Activated CD4-positive, alpha-beta T cell treated with anti-CD3 and anti-CD28 coated beads for 48 hours (primary cell): ENCODE results near the gene FBH1.
"Not testable (repeated sequence)": the region's sequence is repeated elsewhere in the genome, so short reads cannot be mapped to it uniquely, and the experiment has no call there.

Experiments
- DNase-seq: peaks from one replicate; pipeline ENCODE4 v3.0.0-alpha.2; 2020

Gene FBH1

GRCh38 chr10:5876181-5876768 lies 13.8 kb upstream of the FBH1 start:
- no peak for DNase-seq

GRCh38 chr10:5877041-5877440 lies 13.0 kb upstream of the FBH1 start:
- not testable (repeated sequence) for DNase-seq

- DNase-seq, result no peak
These were observed 7.1 kb upstream of the FBH1 start for GRCh38 chr10:5882961-5883360.

GRCh38 chr10:5885619-5886018 lies 4.4 kb upstream of the FBH1 start:
- no peak for DNase-seq

- no peak for DNase-seq
These were observed 3.0 kb upstream of the FBH1 start for GRCh38 chr10:5887029-5887428.

GRCh38 chr10:5887641-5888040 lies 2.4 kb upstream of the FBH1 start:
- DNase-seq, result no peak

- DNase-seq, result no peak
These were observed 1.7 kb upstream of the FBH1 start for GRCh38 chr10:5888351-5888750.

GRCh38 chr10:5888843-5889623 lies 1.0 kb upstream of the FBH1 start:
- peak; percentile 54 for DNase-seq

- DNase-seq, result peak; percentile 50
These were observed 441 bp downstream of the FBH1 start for GRCh38 chr10:5890452-5890915.

GRCh38 chr10:5891009-5891408 lies 966 bp downstream of the FBH1 start:
- no peak for DNase-seq

- DNase-seq, result no peak
These were observed 2.0 kb downstream of the FBH1 start for GRCh38 chr10:5892007-5892406.

- DNase-seq, result no peak
These were observed 3.3 kb downstream of the FBH1 start for GRCh38 chr10:5893321-5893720.

- no peak for DNase-seq
These were observed 4.4 kb downstream of the FBH1 start for GRCh38 chr10:5894403-5894802.

GRCh38 chr10:5894873-5895272 lies 4.8 kb downstream of the FBH1 start:
- DNase-seq, result no peak

- DNase-seq, result no peak
These were observed 5.3 kb downstream of the FBH1 start for GRCh38 chr10:5895365-5895764.

- no peak for DNase-seq
These were observed 5.8 kb downstream of the FBH1 start for GRCh38 chr10:5895804-5896203.

- DNase-seq, result no peak
These were observed 6.4 kb downstream of the FBH1 start for GRCh38 chr10:5896208-5897052.

GRCh38 chr10:5897053-5897340 lies 7.0 kb downstream of the FBH1 start:
- DNase-seq, result no peak

- no peak for DNase-seq
These were observed 7.5 kb downstream of the FBH1 start for GRCh38 chr10:5897504-5897903.

- DNase-seq, result no peak
These were observed 8.1 kb downstream of the FBH1 start for GRCh38 chr10:5898163-5898562.

GRCh38 chr10:5900247-5900646 lies 10.2 kb downstream of the FBH1 start:
- DNase-seq, result no peak

GRCh38 chr10:5902511-5903274 lies 12.7 kb downstream of the FBH1 start:
- no peak for DNase-seq

- no peak for DNase-seq
These were observed 13.5 kb downstream of the FBH1 start for GRCh38 chr10:5903563-5903962.
